GM19351 (cell line): ENCODE results near the gene SPATA31E1.
"Not testable (repeated sequence)": the region's sequence is repeated elsewhere in the genome, so short reads cannot be mapped to it uniquely, and the experiment has no call there.

Experiments
- ATAC-seq: cut with Tn5 transposase; IDR thresholded peaks from one replicate; pipeline ENCODE4 v1.9.1; 2021; ENCODE audit warnings: mild to moderate bottlenecking, moderate library complexity; ENCODE audit not compliant: unreplicated experiment

Gene SPATA31E1

GRCh38 chr9:87884578-87885459, 2.1 kb downstream of the SPATA31E1 start:
- no peak for ATAC-seq

- no peak for ATAC-seq
Observed at GRCh38 chr9:87885484-87886189, 3.0 kb downstream of the SPATA31E1 start.

DNA sequence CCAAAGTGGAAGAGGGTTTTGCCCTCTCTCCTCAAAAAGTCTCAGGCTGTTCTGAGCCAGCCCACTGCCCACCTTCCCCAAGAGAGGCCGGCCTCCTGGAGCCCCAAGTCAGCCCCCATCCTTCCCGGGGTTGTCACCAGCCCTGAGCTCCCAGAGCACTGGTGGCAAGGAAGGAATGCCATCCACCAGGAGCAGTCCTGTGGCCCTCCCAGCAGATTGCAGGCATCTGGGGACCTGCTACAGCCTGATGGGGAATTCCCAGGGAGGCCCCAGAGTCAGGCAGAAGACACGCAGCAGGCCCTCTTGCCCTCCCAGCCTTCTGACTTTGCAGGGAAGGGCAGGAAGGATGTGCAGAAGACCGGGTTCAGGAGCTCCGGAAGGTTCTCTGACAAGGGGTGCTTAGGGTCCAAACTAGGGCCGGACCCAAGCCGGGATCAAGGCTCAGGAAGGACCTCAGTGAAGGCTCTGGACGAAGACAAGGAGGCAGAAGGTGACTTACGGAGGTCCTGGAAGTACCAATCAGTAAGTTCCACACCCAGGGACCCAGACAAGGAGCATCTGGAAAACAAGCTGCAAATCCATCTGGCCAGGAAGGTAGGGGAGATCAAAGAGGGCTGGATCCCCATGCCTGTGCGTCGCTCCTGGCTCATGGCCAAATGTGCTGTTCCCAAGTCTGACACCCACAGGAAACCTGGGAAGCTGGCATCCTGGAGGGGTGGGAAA, 3.7 kb downstream of the SPATA31E1 start:
- no peak for ATAC-seq

DNA sequence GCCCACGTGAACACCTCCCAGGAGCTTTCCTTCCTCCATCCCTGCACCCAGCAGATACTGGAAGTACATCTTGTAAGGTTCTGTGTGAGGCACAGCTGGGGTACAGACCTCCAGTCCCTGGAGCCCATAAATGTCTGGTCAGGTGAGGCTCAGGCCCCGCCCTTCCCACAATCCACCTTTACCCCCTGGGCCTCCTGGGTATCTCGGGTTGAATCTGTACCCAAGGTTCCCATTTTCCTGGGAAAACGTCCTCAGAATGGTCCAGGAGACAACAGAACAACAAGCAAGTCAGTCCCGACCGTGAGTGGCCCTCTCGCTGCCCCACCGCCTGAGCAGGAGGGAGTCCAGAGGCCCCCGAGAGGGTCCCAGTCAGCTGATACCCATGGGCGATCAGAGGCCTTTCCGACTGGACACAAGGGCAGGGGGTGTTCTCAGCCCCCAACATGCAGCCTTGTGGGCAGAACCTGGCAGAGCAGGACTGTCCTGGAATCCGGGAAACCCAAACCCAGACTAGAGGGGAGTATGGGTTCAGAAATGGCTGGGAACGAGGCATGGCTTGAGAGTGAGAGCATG, 4.3 kb downstream of the SPATA31E1 start:
- no peak for ATAC-seq

- ATAC-seq, result no peak
Observed at GRCh38 chr9:87887661-87888480, 5.2 kb downstream of the SPATA31E1 start.

DNA sequence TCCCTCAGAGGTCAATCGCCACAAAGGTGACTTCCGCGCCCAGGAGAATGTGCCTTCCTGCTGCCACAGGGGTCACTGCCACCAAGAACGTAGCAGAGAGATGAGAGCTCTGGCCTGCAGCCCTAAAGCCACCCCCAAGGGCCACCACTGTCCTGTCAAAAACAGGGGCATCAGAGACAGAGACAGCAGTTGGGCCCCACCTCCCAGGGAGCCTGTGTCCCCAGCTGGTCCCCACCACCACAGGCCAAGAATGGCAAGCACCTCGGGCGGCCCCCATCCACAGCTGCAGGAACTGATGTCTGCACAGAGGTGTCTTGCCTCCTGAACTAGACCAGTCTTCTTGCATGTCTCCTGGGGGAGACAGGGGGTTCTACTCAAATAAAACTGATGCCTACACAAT, 5.8 kb downstream of the SPATA31E1 start:
- ATAC-seq, result no peak

DNA sequence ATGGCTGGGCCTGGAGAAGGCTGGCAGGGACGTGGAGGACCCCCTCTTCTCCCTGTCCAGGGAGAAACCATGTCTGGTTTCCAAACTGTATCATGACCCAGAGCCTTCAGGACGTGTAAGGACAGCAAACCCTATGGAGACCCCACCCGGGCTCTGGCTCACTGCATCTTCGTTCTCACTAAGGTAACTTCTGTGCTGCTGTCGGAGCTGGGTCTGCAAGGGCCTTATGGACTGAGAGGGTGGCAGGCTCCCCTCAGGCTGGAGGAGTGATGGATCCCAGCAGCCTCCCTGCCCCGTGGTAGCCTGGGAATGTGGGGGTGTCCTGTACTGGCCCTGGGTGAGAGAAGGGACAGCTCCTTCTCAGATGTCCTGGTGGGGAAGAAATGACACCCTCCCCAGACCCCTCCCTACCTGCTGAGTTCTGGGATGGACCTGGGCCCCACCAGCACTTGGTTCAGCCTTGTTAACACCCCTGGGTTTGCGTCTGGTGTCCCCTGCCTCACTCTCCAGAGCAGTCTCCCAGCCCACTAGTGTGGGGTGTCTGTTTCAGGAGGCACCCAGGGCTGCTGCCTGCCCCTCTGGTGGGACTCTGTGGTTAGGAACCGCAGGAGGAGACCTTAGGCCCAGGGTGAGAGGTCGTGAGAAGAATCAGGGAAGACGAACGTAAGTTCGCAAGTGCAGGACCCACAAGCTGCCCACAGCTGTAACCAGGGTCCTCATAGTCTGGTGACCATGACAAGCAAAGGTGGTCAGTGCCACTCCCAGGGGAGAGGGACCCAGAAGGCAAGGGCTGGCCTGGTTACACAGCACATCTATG, 6.6 kb downstream of the SPATA31E1 start:
- no peak for ATAC-seq

DNA sequence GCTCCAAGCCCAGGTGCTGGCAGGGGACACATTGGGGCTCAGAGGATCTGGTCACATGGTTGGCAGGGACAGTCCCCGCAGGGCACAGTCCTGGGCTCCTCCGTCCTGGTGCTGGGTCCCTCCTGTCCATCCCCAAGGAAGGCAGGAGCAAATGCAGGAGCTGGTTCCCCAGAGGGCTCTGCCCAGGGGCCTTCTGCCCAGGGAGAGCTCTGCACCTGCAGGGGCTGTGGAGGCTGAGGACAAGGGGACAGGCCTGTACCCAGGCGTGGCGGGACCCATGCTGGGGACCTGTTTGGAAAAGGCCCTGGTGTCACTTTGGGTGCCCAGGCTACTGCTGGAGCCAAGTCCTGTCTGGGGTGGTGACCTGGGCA, 7.2 kb downstream of the SPATA31E1 start:
- ATAC-seq, result no peak

DNA sequence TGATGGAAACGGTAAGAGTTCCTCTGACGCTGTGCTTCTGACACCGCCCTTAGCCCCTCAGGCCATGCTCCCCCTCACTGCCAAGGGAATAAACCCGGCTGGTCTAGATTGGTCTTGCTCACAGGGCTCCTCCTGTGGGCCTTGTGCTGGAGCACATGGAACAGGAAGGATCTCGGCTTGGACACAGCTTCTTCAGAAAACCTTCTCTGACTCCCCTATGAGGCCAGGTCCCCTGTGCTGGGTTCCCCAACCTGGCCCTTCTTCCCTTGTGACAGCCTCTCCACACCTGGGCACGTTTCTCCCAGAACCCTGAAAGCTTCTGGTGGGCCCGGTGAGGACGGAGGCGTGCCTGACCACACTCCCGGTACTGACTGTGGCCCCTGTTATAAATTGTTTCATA, 8.2 kb downstream of the SPATA31E1 start:
- no peak for ATAC-seq

- ATAC-seq, result no peak
Observed at GRCh38 chr9:87891754-87892153, 9.1 kb downstream of the SPATA31E1 start.

DNA sequence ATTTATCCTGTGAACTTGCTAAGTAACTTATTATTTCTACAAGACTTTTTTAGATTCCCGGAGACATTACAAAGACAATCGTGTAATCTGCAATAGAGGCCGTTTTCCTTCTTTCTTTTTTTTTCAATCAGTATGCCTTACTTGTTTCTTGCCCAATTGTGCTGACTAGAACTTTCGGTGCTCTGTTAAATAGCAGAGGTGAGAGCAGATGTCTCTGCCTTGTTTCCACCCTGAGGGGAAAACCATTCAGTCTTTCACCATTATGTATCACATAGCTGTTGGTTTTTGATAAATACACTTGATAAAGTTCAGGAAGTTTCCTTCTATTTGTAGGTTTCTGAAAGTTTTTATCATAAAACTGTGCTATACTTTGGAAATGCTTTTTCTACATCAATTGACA, 10.3 kb downstream of the SPATA31E1 start:
- no peak for ATAC-seq

- ATAC-seq, result no peak
Observed at GRCh38 chr9:87894998-87895625, 12.4 kb downstream of the SPATA31E1 start.

- no peak for ATAC-seq
Observed at GRCh38 chr9:87896891-87897290, 14.2 kb downstream of the SPATA31E1 start.

- ATAC-seq, result no peak
Observed at GRCh38 chr9:87898151-87898550, 15.5 kb downstream of the SPATA31E1 start.

- not testable (repeated sequence) for ATAC-seq
Observed at GRCh38 chr9:87902371-87902770, 19.7 kb downstream of the SPATA31E1 start.

DNA sequence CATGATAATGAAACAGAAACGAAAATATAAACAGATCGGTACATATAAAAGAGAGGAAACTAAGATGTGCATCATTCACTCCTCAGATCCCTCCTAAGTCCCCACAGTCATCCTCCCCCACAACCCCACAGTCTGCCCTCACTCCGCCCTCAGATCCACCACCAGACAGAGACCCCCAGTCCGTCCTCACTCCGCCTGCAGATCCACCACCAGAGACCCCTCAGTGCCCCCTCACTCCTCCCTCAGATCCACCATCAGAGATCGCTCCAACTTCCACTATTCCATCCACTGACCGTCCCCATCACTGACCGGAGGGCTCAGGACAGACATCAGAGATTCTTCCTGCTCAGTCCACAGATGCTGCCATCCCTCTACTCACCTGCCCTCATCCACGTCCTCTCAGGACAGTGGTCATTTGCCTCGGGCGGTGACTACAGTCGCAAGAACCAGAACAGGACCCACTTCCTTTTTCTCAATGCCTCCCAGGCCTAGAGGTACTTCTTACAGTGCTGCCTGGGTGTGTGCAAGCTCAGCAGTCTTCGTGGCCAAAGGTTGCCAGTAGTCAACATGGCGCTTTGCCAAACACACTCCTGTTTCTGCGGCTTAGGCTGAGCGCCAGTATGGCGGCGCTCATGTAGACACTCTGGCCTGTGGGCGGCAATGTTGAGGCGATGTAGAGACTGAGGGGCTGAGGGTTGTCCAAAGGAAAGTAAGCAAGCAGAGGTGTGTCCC, 26.8 kb downstream of the SPATA31E1 start:
- no peak for ATAC-seq

DNA sequence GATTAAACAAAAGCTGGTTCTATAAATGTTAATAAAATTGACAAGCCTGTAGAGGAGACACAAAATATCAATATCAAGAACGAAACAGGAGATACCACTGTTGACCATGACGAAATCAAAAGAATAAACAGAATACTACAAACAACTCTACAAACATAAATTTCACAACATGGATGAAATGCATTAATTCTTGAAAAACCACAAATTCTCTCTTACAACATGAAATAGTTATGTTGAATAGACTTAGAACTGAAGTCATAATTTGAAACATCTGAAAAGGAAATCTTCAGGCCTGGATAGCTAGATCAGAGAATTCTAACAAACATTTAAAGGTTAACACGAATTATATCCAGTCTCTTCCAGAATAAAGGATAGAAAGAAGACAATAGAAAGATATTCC, 28.1 kb downstream of the SPATA31E1 start:
- no peak for ATAC-seq

DNA sequence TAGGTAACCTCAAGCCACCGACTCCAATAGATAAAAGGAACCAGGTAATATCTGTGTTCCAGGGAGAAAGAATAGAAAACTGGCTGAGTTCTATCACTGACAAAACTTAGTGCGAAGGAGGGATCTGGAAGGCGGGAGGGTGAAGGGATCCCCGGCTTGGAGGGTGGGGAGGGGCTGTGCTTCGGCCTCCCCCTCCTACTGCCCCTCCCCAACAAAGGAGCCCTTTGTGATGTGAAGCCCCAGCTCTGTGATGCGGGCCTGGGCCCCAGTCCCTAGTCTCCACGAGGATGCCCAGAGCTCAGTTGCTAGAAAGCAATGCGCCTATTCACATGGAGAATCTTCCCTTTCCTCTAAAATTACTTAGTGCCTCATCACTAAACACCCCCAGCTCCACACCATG, 35.0 kb downstream of the SPATA31E1 start, which contains the start of gene SPATA31C1:
Gene SPATA31C1, plus strand, starts transcription at position 301 of the 400 bp plus-strand sequence.
- ATAC-seq, result not testable (repeated sequence)
